Measurements from ENCODE around the gene L3MBTL4. TPM values are rescaled to one million over a fixed set of nuclear protein-coding genes. Genes with fewer than 3 reads are reported as not detected.

L3MBTL4 gene
- total RNA-seq, 1 donor from 2014 or later = 17.5 TPM

GRCh38 chr18:5983488-5983887 lies 431.2 kb downstream of the L3MBTL4 start:
- no peak for DNase-seq

GRCh38 chr18:5982332-5982731 lies 432.4 kb downstream of the L3MBTL4 start:
- no peak for DNase-seq

- DNase-seq = no peak
Observed at GRCh38 chr18:5980721-5981120, 434.0 kb downstream of the L3MBTL4 start.

- no peak for DNase-seq
Observed at GRCh38 chr18:5979971-5980457, 434.7 kb downstream of the L3MBTL4 start.

- no peak for DNase-seq
Observed at GRCh38 chr18:5979176-5979888, 435.4 kb downstream of the L3MBTL4 start.

- no peak for DNase-seq
Observed at GRCh38 chr18:5977022-5977421, 437.7 kb downstream of the L3MBTL4 start.

- DNase-seq = no peak
Observed at GRCh38 chr18:5975111-5976002, 439.4 kb downstream of the L3MBTL4 start.

- no peak for DNase-seq
Observed at GRCh38 chr18:5974696-5975095, 440.0 kb downstream of the L3MBTL4 start.

GRCh38 chr18:5973099-5973498 lies 441.6 kb downstream of the L3MBTL4 start:
- no peak for DNase-seq

- DNase-seq = no peak
Observed at GRCh38 chr18:5972298-5972697, 442.4 kb downstream of the L3MBTL4 start.

- DNase-seq = no peak
Observed at GRCh38 chr18:5969989-5970403, 444.7 kb downstream of the L3MBTL4 start.

- DNase-seq = no peak
Observed at GRCh38 chr18:5969355-5969988, 445.2 kb downstream of the L3MBTL4 start.

GRCh38 chr18:5967666-5968065 lies 447.0 kb downstream of the L3MBTL4 start:
- DNase-seq = no peak

- no peak for DNase-seq
Observed at GRCh38 chr18:5967007-5967406, 447.7 kb downstream of the L3MBTL4 start.

- DNase-seq = no peak
Observed at GRCh38 chr18:5966514-5966913, 448.2 kb downstream of the L3MBTL4 start.

GRCh38 chr18:5964996-5965395 lies 449.7 kb downstream of the L3MBTL4 start:
- DNase-seq = no peak

GRCh38 chr18:5964596-5964995 lies 450.1 kb downstream of the L3MBTL4 start:
- DNase-seq = no peak

GRCh38 chr18:5964108-5964507 lies 450.6 kb downstream of the L3MBTL4 start:
- DNase-seq = no peak

GRCh38 chr18:5963267-5963666 lies 451.4 kb downstream of the L3MBTL4 start:
- no peak for DNase-seq

GRCh38 chr18:5962362-5962761 lies 452.3 kb downstream of the L3MBTL4 start:
- no peak for DNase-seq

GRCh38 chr18:5961828-5962150 lies 452.9 kb downstream of the L3MBTL4 start:
- DNase-seq = no peak

- DNase-seq = no peak
Observed at GRCh38 chr18:5961097-5961827, 453.4 kb downstream of the L3MBTL4 start.

Measured in skin of body (tissue), 2 donors.